ENCODE data around the gene TBC1D16. TPM values are rescaled to one million over a fixed set of nuclear protein-coding genes. Genes with fewer than 3 reads are reported as not detected.

The TBC1D16 gene
- total and polyA plus RNA-seq, 2 donors, result 15.8 to 21.5 TPM

DNA sequence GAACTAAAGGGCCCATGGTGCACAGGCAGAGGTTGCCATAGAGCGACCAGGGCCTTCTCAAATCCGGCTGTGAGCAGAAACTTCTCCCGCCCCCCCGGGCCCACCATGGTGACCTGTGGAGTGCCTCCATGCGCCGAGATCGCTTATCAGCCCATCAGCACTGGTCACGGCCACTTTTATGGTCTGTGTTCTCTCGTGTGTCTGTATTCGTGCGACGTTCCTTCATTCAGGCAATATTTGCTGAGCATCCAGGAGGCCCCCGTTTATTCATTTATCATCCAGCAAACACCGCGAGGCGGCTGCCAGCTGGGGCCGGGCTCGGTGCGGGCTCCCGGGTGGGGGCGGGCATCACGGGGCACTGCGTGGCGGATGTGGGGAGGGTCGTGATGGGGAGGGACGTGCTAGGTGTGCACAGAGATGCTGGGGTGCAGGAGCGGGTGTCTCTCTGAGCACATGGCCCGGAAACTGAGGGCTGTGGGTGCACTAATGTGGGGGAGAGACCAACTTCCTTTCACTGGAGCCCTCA lies 108.5 kb downstream of the TBC1D16 start:
- no peak for DNase-seq (ENCODE audit: extremely low spot score)
- Histone ChIP-seq H3K36me3 (ENCODE audit: insufficient read depth) (no peaks in the 10 kb centered on the region), H3K4me3 (ENCODE audit: low read depth, low read length) (no peak overlapping the region), H3K27ac (ENCODE audit: low read depth) (no peak overlapping the region), H3K4me1 (ENCODE audit: insufficient read depth) (no peaks in the 10 kb centered on the region)
- 77% methylated on average over 28 of the region's 28 CpGs for WGBS

GRCh38 chr17:79926605-79927135 lies 109.0 kb downstream of the TBC1D16 start:
- no peaks in the 10 kb centered on the region for H3K36me3 ChIP-seq (ENCODE audit: insufficient read depth)
- no peak overlapping the region for H3K27ac ChIP-seq (ENCODE audit: low read depth)
- DNase-seq (ENCODE audit: extremely low spot score), result no peak
- no peaks in the 10 kb centered on the region for H3K4me1 ChIP-seq (ENCODE audit: insufficient read depth)
- WGBS, result 84% methylated on average over 18 of the region's 18 CpGs
- no peak overlapping the region for H3K4me3 ChIP-seq (ENCODE audit: low read depth, low read length)

GRCh38 chr17:79926142-79926604 lies 109.5 kb downstream of the TBC1D16 start:
- WGBS, result 63% methylated on average over 9 of the region's 9 CpGs
- H3K4me3 ChIP-seq (ENCODE audit: low read depth, low read length), result no peak overlapping the region
- H3K4me1 ChIP-seq (ENCODE audit: insufficient read depth), result no peaks in the 10 kb centered on the region
- H3K36me3 ChIP-seq (ENCODE audit: insufficient read depth), result no peaks in the 10 kb centered on the region
- no peak overlapping the region for H3K27ac ChIP-seq (ENCODE audit: low read depth)
- DNase-seq (ENCODE audit: extremely low spot score), result no peak

DNA sequence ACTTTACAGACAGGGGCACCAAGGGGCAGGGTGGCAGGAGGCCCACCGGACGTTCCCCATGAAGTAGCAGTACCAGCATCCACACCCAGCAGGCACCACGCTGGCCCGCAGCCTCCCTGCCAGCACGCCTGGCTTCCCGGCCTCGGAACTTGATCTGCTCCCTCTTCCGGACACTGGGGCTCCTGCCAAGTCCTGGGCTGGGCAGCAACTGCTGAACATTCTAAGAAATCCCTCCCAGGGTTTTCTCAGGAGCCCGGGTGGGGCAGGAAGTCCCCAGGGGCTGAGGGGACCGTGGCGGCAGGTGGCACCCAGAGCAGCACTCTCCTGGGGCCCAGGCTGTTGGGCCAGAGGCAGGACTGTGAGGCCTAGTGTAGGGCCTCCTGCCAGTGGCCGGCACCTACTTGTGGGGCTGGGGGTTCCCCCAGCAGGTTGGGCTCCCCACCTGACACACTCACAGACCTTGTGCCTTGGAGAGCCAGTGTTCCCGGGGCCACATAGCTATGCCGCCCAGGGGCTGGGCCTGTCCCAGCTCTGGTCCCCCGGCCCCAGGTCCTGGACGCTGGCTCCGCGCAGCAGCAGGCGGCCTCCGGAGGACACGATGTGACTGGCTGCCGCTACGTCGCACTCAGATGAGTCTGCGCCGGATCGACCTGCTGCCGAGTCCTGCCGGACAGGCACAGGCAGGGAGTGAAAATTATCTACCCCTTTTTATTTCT lies 110.3 kb downstream of the TBC1D16 start:
- no peak for DNase-seq (ENCODE audit: extremely low spot score)
- no peaks in the 10 kb centered on the region for H3K4me1 ChIP-seq (ENCODE audit: insufficient read depth)
- peak overlapping the region; percentile 12 for H3K27ac ChIP-seq (ENCODE audit: low read depth)
- no peaks in the 10 kb centered on the region for H3K36me3 ChIP-seq (ENCODE audit: insufficient read depth)
- WGBS, result 65% methylated on average over 29 of the region's 29 CpGs
- no peak overlapping the region for H3K4me3 ChIP-seq (ENCODE audit: low read depth, low read length)

DNA sequence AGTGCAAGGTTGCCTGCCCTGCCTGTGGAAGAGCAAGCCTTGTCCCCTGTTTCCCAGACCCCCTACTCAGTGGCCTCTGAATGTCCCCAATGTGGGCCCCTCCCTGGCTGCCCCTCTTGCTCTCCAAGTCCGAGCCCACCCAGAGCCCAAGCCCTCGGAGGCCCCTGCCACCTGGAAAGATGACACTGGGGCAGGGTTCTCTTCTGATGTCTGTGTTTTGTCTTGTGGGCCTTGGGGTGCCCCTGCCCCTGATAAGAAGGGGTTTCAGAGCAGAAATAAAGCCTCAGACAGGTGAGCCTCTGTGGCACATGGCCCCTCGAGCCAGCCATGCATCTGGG lies 111.1 kb downstream of the TBC1D16 start:
- H3K27ac ChIP-seq (ENCODE audit: low read depth), result no peak overlapping the region
- DNase-seq (ENCODE audit: extremely low spot score), result no peak
- WGBS, result 79% methylated on average over 3 of the region's 3 CpGs

DNA sequence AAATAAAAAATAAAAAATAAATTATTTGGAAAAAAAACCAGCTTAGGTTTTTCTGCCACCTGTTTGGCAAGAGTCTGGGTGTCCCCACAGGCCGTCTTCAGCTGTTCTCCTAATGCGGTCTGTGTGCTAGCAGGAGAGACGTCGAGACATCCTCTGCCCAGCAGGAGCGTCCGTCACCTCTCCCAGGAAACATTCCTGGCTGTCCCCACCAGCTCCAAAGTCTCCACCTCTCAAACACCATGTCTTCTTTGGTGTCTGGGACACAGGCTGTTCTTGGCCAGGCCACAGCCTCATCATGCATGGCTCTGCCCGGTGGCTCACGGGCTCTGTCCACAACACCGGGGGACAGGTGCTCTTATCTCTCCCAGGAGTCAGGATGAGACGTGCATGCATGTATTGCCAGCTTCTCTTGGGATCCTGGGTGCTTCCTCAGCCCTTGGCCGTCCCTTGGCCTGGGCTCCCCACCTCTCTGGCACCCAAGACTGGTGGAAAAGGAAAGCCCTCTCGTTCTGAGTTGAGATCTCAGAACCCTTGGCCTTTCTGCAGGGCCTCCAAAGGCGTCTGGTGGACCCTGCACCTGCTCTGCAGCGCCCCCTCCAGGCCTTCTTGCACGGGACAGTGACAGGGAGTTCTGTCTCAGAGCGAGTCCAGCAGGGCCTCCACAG lies 111.6 kb downstream of the TBC1D16 start:
- no peak for DNase-seq (ENCODE audit: extremely low spot score)
- H3K36me3 ChIP-seq (ENCODE audit: insufficient read depth), result no peaks in the 10 kb centered on the region
- no peak overlapping the region for H3K27ac ChIP-seq (ENCODE audit: low read depth)
- H3K4me1 ChIP-seq (ENCODE audit: insufficient read depth), result no peaks in the 10 kb centered on the region
- no peak overlapping the region for H3K4me3 ChIP-seq (ENCODE audit: low read depth, low read length)
- 79% methylated on average over 16 of the region's 16 CpGs for WGBS

More for the DNA sequence above, 111.1 kb downstream of the TBC1D16 start:
- Histone ChIP-seq H3K36me3 (ENCODE audit: insufficient read depth) (no peaks in the 10 kb centered on the region), H3K4me3 (ENCODE audit: low read depth, low read length) (no peak overlapping the region), H3K4me1 (ENCODE audit: insufficient read depth) (no peaks in the 10 kb centered on the region)

DNA sequence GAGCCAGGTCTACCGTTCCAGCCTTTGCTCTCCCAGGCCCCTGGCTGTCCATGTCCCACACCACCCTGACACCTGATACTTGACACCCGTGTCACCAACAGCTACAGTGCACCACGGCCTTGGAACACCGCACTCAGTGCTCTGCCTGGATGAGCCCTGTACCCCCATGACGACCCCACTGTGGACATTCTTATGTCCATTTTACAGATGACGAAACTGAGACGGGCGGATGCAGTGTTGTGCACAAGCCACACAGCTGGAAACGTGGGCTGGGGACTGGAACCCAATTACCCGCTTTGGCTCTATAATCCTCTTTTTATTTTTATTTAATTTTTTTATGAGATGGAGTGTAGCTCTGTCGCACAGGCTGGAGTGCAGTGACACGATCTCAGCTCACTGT lies 112.9 kb downstream of the TBC1D16 start:
- H3K27ac ChIP-seq (ENCODE audit: low read depth), result no peak overlapping the region
- DNase-seq (ENCODE audit: extremely low spot score), result no peak
- no peak overlapping the region for H3K4me3 ChIP-seq (ENCODE audit: low read depth, low read length)
- no peaks in the 10 kb centered on the region for H3K36me3 ChIP-seq (ENCODE audit: insufficient read depth)
- 89% methylated on average over 12 of the region's 12 CpGs for WGBS
- no peaks in the 10 kb centered on the region for H3K4me1 ChIP-seq (ENCODE audit: insufficient read depth)

DNA sequence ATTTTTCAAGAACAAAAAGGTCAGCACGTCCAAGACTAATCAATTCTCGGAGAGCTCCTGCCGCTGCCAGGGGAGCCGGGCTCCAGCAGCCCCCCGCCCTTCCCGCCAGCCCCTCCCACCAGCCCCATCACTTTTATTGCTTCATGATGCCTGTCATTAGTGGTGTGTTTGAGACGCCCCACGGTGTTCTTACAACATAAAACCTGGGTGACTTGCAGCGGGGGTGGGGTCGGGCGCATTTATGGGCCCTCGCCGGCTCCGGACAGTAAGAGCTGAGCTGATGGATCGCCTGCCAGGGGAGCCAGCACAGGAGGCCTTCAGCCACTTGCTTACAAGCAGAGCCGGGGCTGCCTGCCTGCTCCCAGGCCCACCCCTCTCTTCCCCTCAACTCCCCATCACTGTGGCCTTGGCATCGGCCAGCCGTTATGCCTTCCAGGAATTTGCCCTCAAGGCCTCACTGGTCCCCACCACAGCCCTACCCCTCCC lies 113.5 kb downstream of the TBC1D16 start:
- DNase-seq (ENCODE audit: extremely low spot score), result no peak
- Histone ChIP-seq H3K4me1 (ENCODE audit: insufficient read depth) (no peaks in the 10 kb centered on the region), H3K27ac (ENCODE audit: low read depth) (no peak overlapping the region), H3K36me3 (ENCODE audit: insufficient read depth) (no peaks in the 10 kb centered on the region), H3K4me3 (ENCODE audit: low read depth, low read length) (no peak overlapping the region)
- WGBS, result 27% methylated on average over 18 of the region's 18 CpGs

- no peak overlapping the region for H3K27ac ChIP-seq (ENCODE audit: low read depth)
- DNase-seq (ENCODE audit: extremely low spot score), result no peak
- no peaks in the 10 kb centered on the region for H3K36me3 ChIP-seq (ENCODE audit: insufficient read depth)
- H3K4me3 ChIP-seq (ENCODE audit: low read depth, low read length), result peak overlapping the region; percentile 3
- WGBS, result 44% methylated on average over 28 of the region's 28 CpGs
- H3K4me1 ChIP-seq (ENCODE audit: insufficient read depth), result no peaks in the 10 kb centered on the region
These were observed 114.1 kb downstream of the TBC1D16 start for GRCh38 chr17:79921411-79922115.

DNA sequence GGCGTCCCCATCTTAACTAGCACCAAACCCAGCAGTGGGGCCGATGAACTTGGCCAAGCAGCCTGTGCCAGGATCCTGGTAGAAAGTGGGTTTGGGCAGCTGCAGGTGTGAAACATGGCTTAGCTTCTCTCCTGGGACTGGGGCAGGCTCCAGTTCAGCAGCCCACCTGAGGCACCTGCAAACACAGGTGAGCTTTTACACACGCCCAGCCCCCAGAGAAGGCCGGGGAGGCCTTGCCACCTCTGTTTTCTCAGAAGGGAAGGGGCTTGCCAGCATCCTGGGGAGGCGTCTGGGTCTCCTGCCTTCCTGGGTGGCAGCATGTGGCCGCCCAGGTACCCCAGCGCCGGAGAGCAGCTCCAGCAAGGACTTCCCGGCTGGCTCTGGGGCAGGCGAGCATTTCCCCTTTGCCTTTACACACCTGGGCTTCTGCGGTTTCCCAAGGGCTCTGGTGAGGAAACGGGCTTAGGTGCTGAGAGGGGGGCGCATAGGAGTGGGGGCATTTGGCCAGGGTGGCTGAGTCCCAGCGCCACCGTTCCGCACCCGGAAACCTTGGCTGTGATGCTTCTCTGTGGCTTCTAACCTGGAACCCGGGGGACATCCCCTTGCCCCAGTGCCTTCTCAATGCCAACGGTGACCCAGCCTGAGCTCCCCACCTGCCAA lies 114.8 kb downstream of the TBC1D16 start:
- DNase-seq (ENCODE audit: extremely low spot score), result no peak
- H3K4me1 ChIP-seq (ENCODE audit: insufficient read depth), result peaks cover 2% of the 10 kb centered on the region
- WGBS, result 83% methylated on average over 19 of the region's 19 CpGs
- H3K36me3 ChIP-seq (ENCODE audit: insufficient read depth), result no peaks in the 10 kb centered on the region
- no peak overlapping the region for H3K4me3 ChIP-seq (ENCODE audit: low read depth, low read length)
- no peak overlapping the region for H3K27ac ChIP-seq (ENCODE audit: low read depth)

GRCh38 chr17:79919862-79920720 lies 115.6 kb downstream of the TBC1D16 start:
- DNase-seq (ENCODE audit: extremely low spot score), result no peak
- Histone ChIP-seq H3K36me3 (ENCODE audit: insufficient read depth) (no peaks in the 10 kb centered on the region), H3K4me1 (ENCODE audit: insufficient read depth) (peaks cover 2% of the 10 kb centered on the region), H3K4me3 (ENCODE audit: low read depth, low read length) (no peak overlapping the region), H3K27ac (ENCODE audit: low read depth) (no peak overlapping the region)
- WGBS, result 43% methylated on average over 28 of the region's 28 CpGs

DNA sequence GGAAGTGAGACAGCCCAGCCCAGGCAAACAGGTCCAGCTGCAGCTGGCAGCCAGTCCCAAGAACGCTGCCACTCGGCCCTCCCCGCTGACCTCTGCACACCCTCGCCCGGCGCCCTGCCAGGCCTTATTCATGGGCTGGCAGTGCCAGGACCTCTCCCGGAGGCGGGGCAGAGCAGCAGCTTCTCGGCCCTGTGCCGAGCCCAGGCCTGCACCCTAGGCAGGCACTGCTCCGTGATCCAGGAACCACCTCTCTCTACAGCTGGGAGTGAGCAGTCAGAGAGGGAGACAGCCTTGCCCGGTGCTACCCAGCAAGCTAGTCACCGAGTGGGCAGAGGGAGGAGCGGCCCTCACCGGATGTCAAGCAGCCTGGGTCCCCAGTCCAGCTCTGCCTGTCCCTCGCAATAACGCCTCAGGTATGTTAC lies 116.5 kb downstream of the TBC1D16 start:
- no peak overlapping the region for H3K27ac ChIP-seq (ENCODE audit: low read depth)

More for the DNA sequence above, 116.5 kb downstream of the TBC1D16 start:
- WGBS, result 56% methylated on average over 17 of the region's 17 CpGs
- Histone ChIP-seq H3K4me3 (ENCODE audit: low read depth, low read length) (no peak overlapping the region), H3K36me3 (ENCODE audit: insufficient read depth) (no peaks in the 10 kb centered on the region), H3K4me1 (ENCODE audit: insufficient read depth) (peaks cover 2% of the 10 kb centered on the region)
- no peak for DNase-seq (ENCODE audit: extremely low spot score)
